ENCODE measurements around the gene ELP2. TPM values are rescaled to one million over a fixed set of nuclear protein-coding genes. Genes with fewer than 3 reads are reported as not detected.

The ELP2 gene
- total and polyA plus RNA-seq, 2 of the 8 experiments (the other 6 are each of a cell fraction or from before 2014, with no cell fraction given): 55.8 to 165 TPM

GRCh38 chr18:36095936-36096519 is 33.7 kb upstream of the ELP2 start (continued):
- no peak for TF ChIP-seq CBX5 (IDR thresholded peaks at IDR 0.05; ENCODE audit: low read depth, low read length)
- TF ChIP-seq KDM4A (IDR thresholded peaks at IDR 0.05; ENCODE audit: low read depth, low read length, severe bottlenecking): no peak
- TF ChIP-seq CEBPB (IDR thresholded peaks at IDR 0.05; ENCODE audit: low read depth, low read length): no peak
